Transverse colon (tissue), 4 donors: ENCODE measurements around the gene CCDC188.

Source experiments
- CTCF ChIP-seq, 5 experiments: fragments of 200-600 bp in 3 of 5; fragments of 450-650 bp in 2 of 5; sonication (generic) in 3 of 5; IDR thresholded peaks; 1 replicate in 2 of 5; 2 replicates in 3 of 5; pipeline ENCODE4 v1.5.1; 2016 to 2017; ENCODE audit warnings: antibody characterized with exemption in 5 of 5, inconsistent platforms in 3 of 5, mild to moderate bottlenecking in 2 of 5, moderate library complexity in 1 of 5
- EP300 ChIP-seq: sonication (generic); formaldehyde crosslinking; IDR thresholded peaks from one replicate; pipeline ENCODE4 v1.6.1; 2017; ENCODE audit warnings: antibody characterized with exemption, low read depth
- POLR2A ChIP-seq: fragments of 450-650 bp; IDR thresholded peaks from one replicate; pipeline ENCODE4 v1.6.1; 2016; ENCODE audit warnings: antibody characterized with exemption, mild to moderate bottlenecking, moderate library complexity
- POLR2AphosphoS5 ChIP-seq, 3 donors: sonication (generic); formaldehyde crosslinking; IDR thresholded peaks; one replicate each; pipeline ENCODE4 v1.6.1; 2016; ENCODE audit warnings: antibody characterized with exemption in 3 of 3

DNA sequence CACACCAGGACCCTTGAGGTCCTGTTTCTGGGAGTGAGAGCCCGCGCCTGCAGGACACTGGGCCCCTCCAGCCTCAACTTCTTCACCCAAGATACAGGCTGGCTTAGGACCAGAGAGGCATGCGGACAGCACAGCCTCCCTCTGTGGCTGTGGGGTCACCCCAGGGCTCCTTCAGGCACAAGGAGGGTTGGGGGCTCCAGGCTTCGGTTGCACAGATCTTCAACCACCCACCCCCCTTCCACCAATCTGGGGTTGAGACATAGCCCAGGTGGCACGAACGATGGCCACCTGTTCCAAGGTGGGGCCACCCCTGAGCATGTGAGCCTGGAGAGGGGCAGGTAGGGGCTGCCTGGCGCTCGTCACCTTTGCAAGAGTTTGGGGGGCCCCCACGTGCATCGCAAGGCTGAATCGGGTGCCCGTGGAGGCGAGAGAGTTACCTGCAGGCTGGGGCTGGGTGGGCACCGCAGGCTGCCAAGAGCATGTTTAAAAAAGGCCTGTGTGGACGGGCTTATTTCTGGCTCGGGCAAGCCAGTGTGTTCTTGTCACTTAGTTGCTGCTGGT is 18.1 kb downstream of the CCDC188 start:
- TF ChIP-seq POLR2A (no peak), CTCF (IDR thresholded peaks at IDR 0.05) (no peak), EP300 (no peak), POLR2AphosphoS5 (IDR thresholded peaks at IDR 0.05) (no peak)
